Stimulated activated CD8-positive, alpha-beta memory T cell treated with anti-CD3 and anti-CD28 coated beads, Interleukin-12 subunit alpha, Interleukin-12 subunit beta, amount 100 ng/mL, for 24 hours (primary cell): ENCODE data around the gene CDC20B.
"Not testable (repeated sequence)": the region's sequence is repeated elsewhere in the genome, so short reads cannot be mapped to it uniquely, and the experiment has no call there.

Experiments
- DNase-seq: peaks from one replicate; pipeline ENCODE4 v3.0.0-alpha.2; 2020; ENCODE audit errors: extremely low read depth

Gene CDC20B

DNA sequence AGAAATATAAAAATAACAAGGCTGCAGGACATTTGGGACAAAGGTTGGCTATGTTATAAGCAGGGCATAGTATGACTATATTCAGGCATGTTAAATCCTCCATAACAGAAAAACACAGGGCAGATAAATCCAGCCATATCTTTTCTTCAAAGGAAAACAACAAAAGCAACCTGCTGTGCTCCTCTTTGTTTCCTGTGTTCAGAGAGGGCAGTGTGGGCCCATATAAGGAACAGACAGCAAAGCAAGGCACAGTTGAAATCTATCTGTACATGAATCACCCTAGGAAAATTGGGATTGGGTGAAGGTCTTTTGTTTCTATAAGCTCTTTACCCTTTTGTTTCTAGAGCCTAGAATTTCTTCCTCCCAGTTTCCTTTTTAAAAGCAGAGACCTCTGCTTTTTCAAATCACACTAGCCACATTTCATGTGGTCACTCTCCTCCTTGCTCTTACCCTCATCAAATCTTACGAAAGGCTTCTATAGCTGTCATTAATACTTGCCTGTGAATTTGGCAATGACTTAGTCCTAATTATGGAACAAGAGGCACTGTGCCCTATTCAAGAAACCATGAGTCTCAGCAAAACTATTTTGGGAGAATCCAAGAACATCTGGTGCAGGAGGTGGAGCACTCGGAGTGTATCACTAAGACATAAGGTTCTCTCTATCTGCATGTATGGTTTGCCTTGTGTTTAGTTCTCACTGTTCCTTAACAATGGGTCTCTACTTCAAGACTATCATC is 68.8 kb downstream of the CDC20B start:
- no peak for DNase-seq

- DNase-seq: no peak
These were observed 70.6 kb downstream of the CDC20B start, which contains the start of gene GZMA for GRCh38 chr5:55102348-55102747. Gene GZMA (plus strand): TSS chr5:55102646. CDS start chr5:55102683, 37 bp downstream.

- no peak for DNase-seq
These were observed 71.3 kb downstream of the CDC20B start for GRCh38 chr5:55101556-55102276.

DNA sequence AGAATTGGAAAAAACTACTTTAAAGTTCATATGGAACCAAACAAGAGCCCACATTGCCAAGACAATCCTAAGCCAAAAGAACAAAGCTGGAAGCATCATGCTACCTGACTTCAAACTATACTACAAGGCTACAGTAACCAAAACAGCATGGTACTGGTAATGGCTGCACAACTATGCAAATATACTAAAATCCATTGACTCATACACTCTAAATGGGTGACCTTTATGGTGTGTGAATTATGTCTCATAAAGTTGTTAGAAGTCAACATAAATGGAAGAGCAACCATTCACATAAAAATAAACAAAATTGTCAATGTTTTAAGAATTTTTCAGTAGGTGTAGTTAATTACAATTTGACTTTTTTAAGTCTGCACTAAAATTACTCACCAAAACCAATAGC is 71.8 kb downstream of the CDC20B start:
- not testable (repeated sequence) for DNase-seq

DNA sequence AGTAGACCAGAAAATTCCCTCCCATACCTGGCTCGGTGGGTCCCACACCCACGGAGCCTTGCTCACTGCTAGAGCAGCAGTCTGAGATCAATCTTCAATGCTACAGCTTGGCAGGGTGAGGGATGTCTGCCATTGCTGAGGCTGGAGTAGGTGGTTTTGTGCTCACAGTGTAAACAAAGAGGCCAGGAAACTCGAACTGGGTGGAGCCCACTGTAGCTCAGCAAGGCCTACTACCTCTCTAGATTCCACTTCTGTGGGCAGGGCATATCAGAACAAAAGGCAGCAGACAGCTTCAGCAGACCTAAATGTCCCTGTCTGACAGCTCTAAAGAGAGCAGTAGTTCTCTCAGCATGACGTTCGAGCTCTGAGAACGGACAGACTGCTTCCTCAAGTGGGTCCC is 76.1 kb downstream of the CDC20B start:
- no peak for DNase-seq

DNA sequence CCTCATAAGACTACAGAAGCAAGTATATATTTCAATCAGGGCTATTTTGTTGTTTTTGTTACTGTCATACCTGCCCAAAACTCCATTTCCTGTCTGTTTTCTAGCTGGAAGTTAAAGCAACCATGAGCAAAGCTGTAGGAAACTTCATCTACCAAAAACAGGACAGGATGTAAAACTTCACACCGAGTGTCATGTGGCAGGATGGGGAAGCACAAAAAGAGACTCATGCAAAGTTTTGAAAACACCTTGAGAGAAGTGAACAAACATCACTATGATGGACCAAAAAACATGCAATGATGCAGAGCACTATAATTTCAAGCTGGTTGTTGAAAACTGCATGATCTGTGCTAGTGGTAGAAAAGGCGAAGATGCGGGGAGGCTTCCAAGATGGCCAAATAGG is 76.8 kb downstream of the CDC20B start:
- no peak for DNase-seq

DNA sequence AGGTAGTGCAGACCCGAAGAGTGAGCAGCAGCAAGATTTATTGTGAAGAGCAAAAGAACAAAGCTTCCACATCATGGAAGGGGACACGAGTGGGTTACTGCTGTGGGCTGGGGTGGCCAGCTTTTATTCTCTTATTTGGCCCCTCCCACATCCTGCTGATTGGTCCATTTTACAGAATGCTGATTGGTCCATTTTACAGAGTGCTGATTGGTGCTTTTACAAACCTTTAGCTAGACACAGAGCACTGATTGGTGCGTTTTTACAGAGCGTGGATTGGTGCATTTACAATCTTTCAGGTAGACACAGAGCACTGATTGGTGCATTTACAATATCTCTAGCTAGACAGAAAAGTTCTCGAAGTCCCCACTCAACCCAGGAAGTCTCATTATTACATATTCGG is 82.0 kb downstream of the CDC20B start:
- DNase-seq: not testable (repeated sequence)

DNA sequence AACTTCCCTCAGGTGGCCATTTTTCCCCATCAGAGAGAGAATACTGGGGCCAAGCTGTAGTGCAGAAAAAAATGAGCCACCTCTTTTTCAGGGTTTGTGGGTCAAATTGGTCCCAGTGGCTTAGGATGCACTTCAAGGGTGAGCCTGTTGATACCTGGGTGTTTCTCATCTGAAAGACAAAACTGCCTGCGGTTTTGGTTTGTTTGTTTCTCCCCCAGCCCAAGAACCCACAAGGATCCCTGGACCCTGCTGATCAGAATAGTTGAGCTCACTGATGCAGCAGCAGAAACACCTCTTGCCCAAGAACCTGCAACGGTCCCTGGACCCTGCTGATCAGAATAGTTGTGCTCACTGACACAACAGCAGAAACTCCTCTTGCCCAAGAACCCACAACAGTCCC is 83.7 kb downstream of the CDC20B start:
- DNase-seq: not testable (repeated sequence)

DNA sequence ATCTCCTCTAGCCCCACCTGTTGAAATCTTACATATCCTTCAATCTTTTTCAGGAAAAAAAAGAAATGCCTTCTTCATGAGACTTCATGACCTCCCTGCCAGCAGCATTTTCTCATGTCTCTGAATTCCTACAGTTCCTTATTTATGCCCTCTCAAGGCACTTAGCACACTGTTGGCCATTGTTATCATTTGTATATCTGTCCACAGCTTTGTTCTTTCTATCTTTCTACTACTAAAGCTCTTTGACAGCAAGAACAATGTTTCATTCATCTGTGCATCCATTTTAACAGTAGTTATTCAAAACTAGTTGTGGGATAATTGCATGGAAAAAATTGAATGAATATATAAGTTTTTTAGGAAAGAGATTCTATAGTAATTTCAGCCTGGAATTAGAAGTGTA is 91.4 kb downstream of the CDC20B start:
- DNase-seq: no peak

GRCh38 chr5:55073211-55073610 is 99.8 kb downstream of the CDC20B start:
- DNase-seq: no peak

- DNase-seq: no peak
These were observed 100.3 kb downstream of the CDC20B start for GRCh38 chr5:55072666-55073065.

- DNase-seq: no peak
These were observed 101.6 kb downstream of the CDC20B start for GRCh38 chr5:55071413-55071812.

GRCh38 chr5:55070968-55071367 is 102.0 kb downstream of the CDC20B start:
- no peak for DNase-seq

DNA sequence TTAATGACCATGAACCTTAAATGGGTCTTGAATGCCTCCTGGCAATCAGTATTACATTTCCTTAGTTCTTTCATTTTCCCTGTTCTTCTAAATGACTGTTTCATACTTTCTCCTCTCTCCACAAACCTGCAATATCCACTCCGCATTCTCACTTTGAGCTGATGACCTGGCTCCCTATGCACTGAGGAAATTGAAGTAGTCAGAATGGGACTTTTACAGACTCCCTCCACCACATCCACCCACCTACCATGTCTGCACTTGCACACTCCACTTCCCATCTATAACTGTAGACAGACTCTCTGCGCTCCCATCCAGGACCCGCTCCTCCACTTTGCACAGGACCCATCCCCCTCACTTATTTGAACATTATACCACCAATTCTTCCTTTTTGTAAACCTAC is 106.7 kb downstream of the CDC20B start:
- DNase-seq: no peak

GRCh38 chr5:55064523-55064922 is 108.5 kb downstream of the CDC20B start:
- no peak for DNase-seq

DNA sequence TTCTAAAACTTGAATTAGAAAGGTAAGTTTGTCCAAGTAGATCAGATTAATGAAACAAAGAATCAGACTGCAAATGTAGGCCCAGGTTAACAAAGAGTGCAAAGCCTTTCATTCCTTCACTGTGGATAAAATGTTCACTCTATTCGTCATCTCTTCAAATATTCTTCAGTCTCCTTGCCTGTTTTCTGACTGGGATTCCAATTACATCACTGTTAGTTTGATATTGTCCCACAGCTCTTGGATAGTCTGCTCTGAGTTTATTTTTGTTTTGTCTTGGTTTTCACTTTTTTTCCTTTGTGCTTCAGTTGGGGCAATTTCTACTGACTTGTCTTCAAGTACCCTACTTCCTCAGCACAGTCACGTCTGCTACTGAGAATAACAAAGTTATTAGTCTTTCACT is 109.1 kb downstream of the CDC20B start:
- DNase-seq: no peak

- DNase-seq: no peak
These were observed 109.6 kb downstream of the CDC20B start for GRCh38 chr5:55063220-55063863.
